Small intestine (tissue), 7 donors: Measurements from ENCODE around the gene DCAF8. TPM values are rescaled to one million over a fixed set of nuclear protein-coding genes. Genes with fewer than 3 reads are reported as not detected.

ENCODE experiments used
- DNase-seq, 2 donors: peaks; one replicate each; pipeline versions ENCODE4 v3.0.0 to v3.0.0-alpha.2; 2013
- FAIRE-seq: peaks from 2 replicates; lab custom pipeline; 2012; peaks lifted over from hg19 to GRCh38; lab: Jason Lieb, UNC
- H3K27ac ChIP-seq, 3 donors: one replicate each; pipeline ENCODE4 v1.5.1; 2013; ENCODE audit warnings: low read length in 2 of 3, mild to moderate bottlenecking in 2 of 3, control low read depth in 1 of 3, inconsistent platforms in 1 of 3, low read depth in 1 of 3, moderate library complexity in 1 of 3
- H3K27me3 ChIP-seq, 3 donors: one replicate each; pipeline ENCODE4 v1.6.1; 2013; ENCODE audit warnings: low read length in 3 of 3, inconsistent platforms in 1 of 3; ENCODE audit not compliant: control insufficient read depth in 3 of 3, insufficient read depth in 3 of 3
- H3K36me3 ChIP-seq, 3 donors: one replicate each; pipeline ENCODE4 v1.6.1; 2013; ENCODE audit warnings: low read length in 3 of 3, inconsistent platforms in 1 of 3, low read depth in 1 of 3, mild to moderate bottlenecking in 1 of 3, moderate library complexity in 1 of 3; ENCODE audit not compliant: control insufficient read depth in 3 of 3, insufficient read depth in 2 of 3
- H3K4me1 ChIP-seq, 3 donors: one replicate each; pipeline ENCODE4 v1.6.1; 2013; ENCODE audit warnings: low read length in 2 of 3, inconsistent platforms in 1 of 3, low read depth in 1 of 3, mild to moderate bottlenecking in 1 of 3, moderate library complexity in 1 of 3; ENCODE audit not compliant: control insufficient read depth in 3 of 3, insufficient read depth in 2 of 3
- H3K4me3 ChIP-seq, 3 donors: one replicate each; pipeline ENCODE4 v1.5.1; 2013; ENCODE audit warnings: low read length in 3 of 3, control low read depth in 1 of 3, inconsistent platforms in 1 of 3, low read depth in 1 of 3, mild to moderate bottlenecking in 1 of 3, moderate library complexity in 1 of 3
- H3K9me3 ChIP-seq, 2 donors: one replicate each; pipeline ENCODE4 v1.6.1; 2013; ENCODE audit warnings: low read depth in 1 of 2, low read length in 1 of 2; ENCODE audit not compliant: control insufficient read depth in 2 of 2, insufficient read depth in 1 of 2
- WGBS, 3 donors: extraction: QIAGEN DNeasy Blood & Tissue Kit; methylation state at CpG; one replicate each; pipeline ENCODE4 v1.1.7; 2013; 5-methylcytosine and 5-hydroxymethylcytosine counted together
- polyA plus RNA-seq, 4 donors: library from polyadenylated mRNA; stranded (reverse) in 3 of 4; unstranded in 1 of 4; fragments of 200-250 nt in 3 of 4; fragments of 120-200 nt in 1 of 4; gene quantifications; one replicate each; pipeline versions ENCODE4 v1.2.1 to v1.2.3, GENCODE V29; 2013
- donor health status: healthy with polysubstance abuse.
- donor health status: control.
- donor health status: control.
- donor health status: Bipolar disorder and iron deficiency.
- donor health status: healthy.

DCAF8 gene
- polyA plus RNA-seq, 4 donors, result 43.5 to 145 (median 59.1) TPM

DNA sequence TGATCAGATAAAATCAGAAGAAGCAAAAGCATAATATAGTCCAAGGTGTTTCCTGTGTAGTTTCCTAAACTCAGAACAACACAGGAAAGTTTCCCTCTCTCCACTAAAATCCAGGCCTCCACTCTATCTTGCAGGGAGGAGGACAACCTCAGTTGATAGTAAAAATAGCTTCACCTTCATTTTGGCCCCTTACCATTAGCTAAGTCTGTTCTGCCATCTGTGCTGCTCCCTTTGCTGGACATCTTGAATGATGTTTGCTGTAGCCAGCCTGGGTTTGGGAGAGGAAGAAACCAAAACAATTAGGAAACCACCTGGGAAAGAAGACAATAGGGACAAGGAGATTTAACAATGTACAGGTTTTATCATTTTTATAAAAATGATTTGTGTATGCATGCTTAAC, 18.6 kb downstream of the DCAF8 start:
- FAIRE-seq, result no peak
- no peak overlapping the region for H3K27ac ChIP-seq

DNA sequence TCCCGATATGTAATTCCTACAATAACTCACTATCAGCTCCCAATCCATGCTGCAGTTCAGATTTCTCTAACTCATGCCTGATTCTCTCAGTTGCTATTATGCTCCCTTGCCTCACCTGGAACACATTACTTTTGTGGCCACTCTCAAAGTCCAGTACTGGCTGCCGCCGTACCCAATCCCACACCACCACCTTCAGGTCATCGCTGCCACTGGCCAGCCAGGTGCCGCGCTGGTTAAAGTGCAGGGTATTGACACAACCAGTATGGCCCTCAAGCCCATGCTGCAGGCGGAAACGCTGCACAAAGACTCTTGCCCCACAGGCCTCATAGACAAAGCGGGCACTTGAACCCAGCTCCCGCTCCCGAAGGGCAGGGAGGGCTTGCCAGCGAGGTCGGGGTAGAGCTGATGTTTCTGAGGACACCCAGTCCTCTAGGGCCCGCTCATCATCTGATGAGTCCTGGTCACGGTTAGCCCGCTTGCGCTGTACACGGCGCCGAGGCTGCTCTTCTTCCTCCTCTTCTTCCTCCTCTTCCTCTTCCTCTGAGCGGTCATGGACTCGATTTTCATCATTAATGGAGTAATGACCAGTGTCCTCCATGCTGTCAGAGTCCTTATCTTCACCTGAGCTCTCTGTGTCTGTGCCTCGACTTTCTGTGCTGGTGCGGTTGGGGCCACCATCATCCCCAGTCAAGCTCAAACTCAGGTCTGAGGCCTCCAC, 22.6 kb downstream of the DCAF8 start:
- H3K27me3 ChIP-seq, result no peaks in the 10 kb centered on the region
- WGBS, 3 donors, result 96 to 98% (median 97%) methylated on average over 24 of the region's 24 CpGs
- H3K36me3 ChIP-seq, result peaks cover 17 to 31% (median 27%) of the 10 kb centered on the region in 3 donors
- FAIRE-seq (no peak), DNase-seq (no peak)
- no peaks in the 10 kb centered on the region for H3K9me3 ChIP-seq
- H3K4me3 ChIP-seq, result no peak overlapping the region
- no peaks in the 10 kb centered on the region for H3K4me1 ChIP-seq
- H3K27ac ChIP-seq, result no peak overlapping the region

More for the DNA sequence above, 18.6 kb downstream of the DCAF8 start:
- Histone ChIP-seq H3K36me3 (peaks cover 10 to 19% (median 17%) of the 10 kb centered on the region in 3 donors), H3K4me1 (no peaks in the 10 kb centered on the region), H3K27me3 (no peaks in the 10 kb centered on the region), H3K4me3 (no peak overlapping the region), H3K9me3 (no peaks in the 10 kb centered on the region)
- no peak for DNase-seq

GRCh38 chr1:160238408-160238807, 23.9 kb downstream of the DCAF8 start:
- FAIRE-seq, result no peak
- Histone ChIP-seq H3K9me3 (no peaks in the 10 kb centered on the region), H3K27ac (no peak overlapping the region), H3K4me1 (no peaks in the 10 kb centered on the region), H3K36me3 (peaks cover 17 to 31% (median 27%) of the 10 kb centered on the region in 3 donors), H3K4me3 (no peak overlapping the region), H3K27me3 (no peaks in the 10 kb centered on the region)
- DNase-seq, result no peak
- WGBS, 3 donors, result 90 to 94% (median 91%) methylated on average over 5 of the region's 5 CpGs

GRCh38 chr1:160237558-160237957, 24.8 kb downstream of the DCAF8 start:
- DNase-seq (no peak), FAIRE-seq (no peak)
- no peak overlapping the region for H3K4me3 ChIP-seq
- H3K36me3 ChIP-seq, result peaks cover 17 to 30% (median 28%) of the 10 kb centered on the region in 3 donors
- 91 to 96% (median 95%) methylated on average over 2 of the region's 2 CpGs for WGBS, 3 donors
- no peaks in the 10 kb centered on the region for H3K4me1 ChIP-seq
- no peak overlapping the region for H3K27ac ChIP-seq
- H3K27me3 ChIP-seq, result no peaks in the 10 kb centered on the region
- no peaks in the 10 kb centered on the region for H3K9me3 ChIP-seq

- Histone ChIP-seq H3K4me3 (no peak overlapping the region), H3K9me3 (no peaks in the 10 kb centered on the region), H3K36me3 (peaks cover 16 to 33% (median 27%) of the 10 kb centered on the region in 3 donors), H3K4me1 (no peaks in the 10 kb centered on the region), H3K27me3 (no peaks in the 10 kb centered on the region), H3K27ac (no peak overlapping the region)
- no peak for DNase-seq
- 88 to 90% (median 90%) methylated on average over 5 of the region's 5 CpGs for WGBS, 3 donors
- FAIRE-seq, result no peak
Observed at GRCh38 chr1:160236806-160237205, 25.5 kb downstream of the DCAF8 start.

DNA sequence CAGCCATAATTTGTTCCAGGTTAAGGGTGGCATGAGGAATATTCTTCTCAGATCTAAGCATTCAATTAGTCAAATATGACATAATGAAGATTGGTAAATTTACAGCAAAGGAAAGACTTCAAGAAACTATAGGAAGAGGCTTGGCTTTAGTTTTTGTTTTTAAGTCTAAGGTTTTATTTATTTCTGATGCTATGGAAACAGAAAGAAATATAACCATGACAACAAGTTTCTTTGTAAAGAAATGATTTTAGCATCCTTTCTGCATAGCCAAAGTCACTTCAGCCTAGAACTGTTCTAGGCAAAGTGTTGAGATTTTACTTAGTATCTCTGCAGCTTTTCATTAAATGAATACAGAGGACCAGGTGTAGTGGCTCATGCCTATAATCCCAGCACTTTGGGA, 29.4 kb downstream of the DCAF8 start:
- peaks cover 10 to 31% (median 23%) of the 10 kb centered on the region in 3 donors for H3K36me3 ChIP-seq
- no peaks in the 10 kb centered on the region for H3K27me3 ChIP-seq
- no peak overlapping the region for H3K4me3 ChIP-seq
- no peak overlapping the region for H3K27ac ChIP-seq
- FAIRE-seq (no peak), DNase-seq (no peak)
- H3K4me1 ChIP-seq, result no peaks in the 10 kb centered on the region
- H3K9me3 ChIP-seq, result no peaks in the 10 kb centered on the region

GRCh38 chr1:160228431-160228830, 33.9 kb downstream of the DCAF8 start:
- Histone ChIP-seq H3K36me3 (peaks cover 17 to 44% (median 39%) of the 10 kb centered on the region in 3 donors), H3K27me3 (no peaks in the 10 kb centered on the region), H3K4me3 (no peak overlapping the region), H3K27ac (no peak overlapping the region), H3K4me1 (no peaks in the 10 kb centered on the region), H3K9me3 (no peaks in the 10 kb centered on the region)
- DNase-seq (no peak), FAIRE-seq (no peak)

- H3K4me3 ChIP-seq, result no peak overlapping the region
- H3K4me1 ChIP-seq, result no peaks in the 10 kb centered on the region
- H3K36me3 ChIP-seq, result peaks cover 17 to 47% (median 43%) of the 10 kb centered on the region in 3 donors
- no peaks in the 10 kb centered on the region for H3K9me3 ChIP-seq
- FAIRE-seq (no peak), DNase-seq (no peak)
- no peaks in the 10 kb centered on the region for H3K27me3 ChIP-seq
- no peak overlapping the region for H3K27ac ChIP-seq
- WGBS, 3 donors, result 97 to 100% (median 97%) methylated on average over 1 of the region's 1 CpG
Observed at GRCh38 chr1:160227561-160227960, 34.8 kb downstream of the DCAF8 start.

DNA sequence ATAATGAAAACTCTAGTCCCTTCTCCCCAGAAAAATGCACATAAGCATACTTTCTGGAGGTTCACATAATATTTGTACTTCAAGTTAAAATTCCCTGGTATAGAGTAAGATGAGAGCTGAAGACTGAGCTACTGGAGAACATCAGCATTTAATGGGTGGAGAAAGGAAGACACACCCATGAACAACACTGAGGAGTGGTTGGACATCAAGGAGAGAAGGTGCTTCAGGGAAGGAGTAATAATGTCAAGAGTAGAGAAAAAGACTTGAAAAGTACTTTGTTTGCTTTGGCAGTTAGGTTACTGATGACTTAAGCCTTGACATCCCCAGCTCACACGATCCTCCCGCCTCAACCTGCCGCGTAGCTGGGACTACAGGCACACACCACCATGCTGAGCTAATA, 35.3 kb downstream of the DCAF8 start:
- no peaks in the 10 kb centered on the region for H3K9me3 ChIP-seq
- no peak for FAIRE-seq
- no peak overlapping the region for H3K4me3 ChIP-seq
- DNase-seq, result no peak
- no peaks in the 10 kb centered on the region for H3K27me3 ChIP-seq
- no peaks in the 10 kb centered on the region for H3K4me1 ChIP-seq
- 92 to 95% (median 92%) methylated on average over 4 of the region's 4 CpGs for WGBS, 3 donors
- no peak overlapping the region for H3K27ac ChIP-seq
- H3K36me3 ChIP-seq, result peaks cover 20 to 46% (median 44%) of the 10 kb centered on the region in 3 donors
